ENCODE data around the gene CTSC. TPM values are rescaled to one million over a fixed set of nuclear protein-coding genes. Genes with fewer than 3 reads are reported as not detected.
A peak's percentile ranks its signal among the peaks of the same experiment; 100 is the strongest.

The CTSC gene
- total RNA-seq: 100 to 1,000 TPM; 287 to 292 TPM

GRCh38 chr11:88337181-88337986 lies at the start of gene CTSC:
TSS of gene CTSC (minus strand) at chr11:88337736. CDS start at chr11:88337672, 64 bp downstream.
- CTCF ChIA-PET: interaction anchor here (0.7 to 4.7 kb wide), 12 partner anchors 8 to 208 kb away, joined by 3 to 44 read pairs (median 4); no protein-coding TSS in a partner anchor
- no peaks in the 10 kb centered on the region for H3K27me3 Mint-ChIP-seq
- H3K4me1 Mint-ChIP-seq: peaks cover 58% of the 10 kb centered on the region
- H3K27ac Mint-ChIP-seq: peak within 1 kb of the TSS; percentile 95
- H3K4me3 Mint-ChIP-seq: peak within 1 kb of the TSS; percentile 93
- DNase-seq (peak; percentile 98), ATAC-seq (peak; percentile 89)
- no peaks in the 10 kb centered on the region for H3K9me3 Mint-ChIP-seq (ENCODE audit: low read depth)
- H3K36me3 Mint-ChIP-seq: peaks cover 43% of the 10 kb centered on the region

GRCh38 chr11:88384669-88385005 lies 47.1 kb upstream of the CTSC start:
- no peak for DNase-seq
- no peak overlapping the region for H3K27ac Mint-ChIP-seq
- no peak overlapping the region for H3K4me3 Mint-ChIP-seq
- CTCF ChIA-PET: no interaction called here
- peaks cover 9% of the 10 kb centered on the region for H3K36me3 Mint-ChIP-seq
- no peaks in the 10 kb centered on the region for H3K27me3 Mint-ChIP-seq
- H3K4me1 Mint-ChIP-seq: peaks cover 17% of the 10 kb centered on the region
- H3K9me3 Mint-ChIP-seq (ENCODE audit: low read depth): no peaks in the 10 kb centered on the region
- ATAC-seq: no peak

- Mint-ChIP-seq H3K27me3 (no peaks in the 10 kb centered on the region), H3K36me3 (peaks cover 9% of the 10 kb centered on the region), H3K4me3 (no peak overlapping the region), H3K9me3 (ENCODE audit: low read depth) (no peaks in the 10 kb centered on the region), H3K4me1 (peaks cover 17% of the 10 kb centered on the region), H3K27ac (no peak overlapping the region)
- ATAC-seq: no peak
- DNase-seq: no peak
- CTCF ChIA-PET: no interaction called here
Observed at GRCh38 chr11:88384004-88384668, 46.6 kb upstream of the CTSC start.

- Mint-ChIP-seq H3K27me3 (no peaks in the 10 kb centered on the region), H3K4me3 (no peak overlapping the region), H3K4me1 (peaks cover 17% of the 10 kb centered on the region), H3K27ac (no peak overlapping the region), H3K36me3 (peaks cover 8% of the 10 kb centered on the region), H3K9me3 (ENCODE audit: low read depth) (no peaks in the 10 kb centered on the region)
- CTCF ChIA-PET: no interaction called here
- no peak for DNase-seq
- ATAC-seq: no peak
Observed at GRCh38 chr11:88383447-88383846, 45.9 kb upstream of the CTSC start.

GRCh38 chr11:88379130-88379529 lies 41.6 kb upstream of the CTSC start:
- CTCF ChIA-PET: interaction anchor here (0.9 to 1.3 kb wide), 2 partner anchors 20 to 106 kb away, joined by 3 read pairs; no protein-coding TSS in a partner anchor
- no peak overlapping the region for H3K4me3 Mint-ChIP-seq
- no peak for ATAC-seq
- peaks cover 18% of the 10 kb centered on the region for H3K36me3 Mint-ChIP-seq
- peaks cover 21% of the 10 kb centered on the region for H3K4me1 Mint-ChIP-seq
- H3K27ac Mint-ChIP-seq: no peak overlapping the region
- DNase-seq: no peak
- no peaks in the 10 kb centered on the region for H3K27me3 Mint-ChIP-seq
- no peaks in the 10 kb centered on the region for H3K9me3 Mint-ChIP-seq (ENCODE audit: low read depth)

- DNase-seq: no peak
- no peak overlapping the region for H3K4me3 Mint-ChIP-seq
- H3K9me3 Mint-ChIP-seq (ENCODE audit: low read depth): no peaks in the 10 kb centered on the region
- H3K27ac Mint-ChIP-seq: no peak overlapping the region
- ATAC-seq: no peak
- H3K4me1 Mint-ChIP-seq: peaks cover 18% of the 10 kb centered on the region
- CTCF ChIA-PET: interaction anchor here (0.9 to 1.3 kb wide), 2 partner anchors 19 to 107 kb away, joined by 3 read pairs; no protein-coding TSS in a partner anchor
- H3K36me3 Mint-ChIP-seq: peaks cover 20% of the 10 kb centered on the region
- H3K27me3 Mint-ChIP-seq: no peaks in the 10 kb centered on the region
Observed at GRCh38 chr11:88378422-88379066, 41.0 kb upstream of the CTSC start.

- Mint-ChIP-seq H3K27me3 (no peaks in the 10 kb centered on the region), H3K9me3 (ENCODE audit: low read depth) (no peaks in the 10 kb centered on the region), H3K36me3 (peaks cover 27% of the 10 kb centered on the region), H3K4me1 (peaks cover 15% of the 10 kb centered on the region), H3K4me3 (no peak overlapping the region), H3K27ac (no peak overlapping the region)
- CTCF ChIA-PET: interaction anchor here (1.4 to 1.6 kb wide), 3 partner anchors 12 to 163 kb away, joined by 3 to 6 read pairs (median 3); no protein-coding TSS in a partner anchor
- DNase-seq (no peak), ATAC-seq (no peak)
Observed at GRCh38 chr11:88377646-88378045, 40.1 kb upstream of the CTSC start.

- no peak overlapping the region for H3K27ac Mint-ChIP-seq
- peaks cover 15% of the 10 kb centered on the region for H3K4me1 Mint-ChIP-seq
- CTCF ChIA-PET: interaction anchor here (1.4 to 1.6 kb wide), 3 partner anchors 11 to 164 kb away, joined by 3 to 6 read pairs (median 3); no protein-coding TSS in a partner anchor
- no peak for DNase-seq
- H3K9me3 Mint-ChIP-seq (ENCODE audit: low read depth): no peaks in the 10 kb centered on the region
- no peak overlapping the region for H3K4me3 Mint-ChIP-seq
- no peaks in the 10 kb centered on the region for H3K27me3 Mint-ChIP-seq
- peaks cover 27% of the 10 kb centered on the region for H3K36me3 Mint-ChIP-seq
- ATAC-seq: no peak
Observed at GRCh38 chr11:88377144-88377543, 39.6 kb upstream of the CTSC start.

GRCh38 chr11:88375927-88376470 lies 38.5 kb upstream of the CTSC start:
- Mint-ChIP-seq H3K36me3 (peaks cover 25% of the 10 kb centered on the region), H3K4me3 (no peak overlapping the region), H3K9me3 (ENCODE audit: low read depth) (no peaks in the 10 kb centered on the region), H3K4me1 (peaks cover 16% of the 10 kb centered on the region), H3K27ac (peak overlapping the region; percentile 50), H3K27me3 (no peaks in the 10 kb centered on the region)
- ATAC-seq (peak; percentile 61), DNase-seq (no peak)
- CTCF ChIA-PET: interaction anchor here (1.0 to 1.6 kb wide), 4 partner anchors 19 to 165 kb away, joined by 3 to 6 read pairs (median 4); no protein-coding TSS in a partner anchor

GRCh38 chr11:88370782-88371181 lies 33.2 kb upstream of the CTSC start:
- Mint-ChIP-seq H3K4me3 (no peak overlapping the region), H3K4me1 (peaks cover 14% of the 10 kb centered on the region), H3K36me3 (peaks cover 25% of the 10 kb centered on the region), H3K9me3 (ENCODE audit: low read depth) (no peaks in the 10 kb centered on the region), H3K27ac (peak overlapping the region; percentile 30), H3K27me3 (no peaks in the 10 kb centered on the region)
- ATAC-seq (no peak), DNase-seq (no peak)
- CTCF ChIA-PET: no interaction called here

GRCh38 chr11:88367310-88367709 lies 29.8 kb upstream of the CTSC start:
- CTCF ChIA-PET: no interaction called here
- Mint-ChIP-seq H3K36me3 (peaks cover 7% of the 10 kb centered on the region), H3K9me3 (ENCODE audit: low read depth) (no peaks in the 10 kb centered on the region), H3K4me3 (no peak overlapping the region), H3K4me1 (peaks cover 28% of the 10 kb centered on the region), H3K27me3 (no peaks in the 10 kb centered on the region), H3K27ac (no peak overlapping the region)
- no peak for DNase-seq
- no peak for ATAC-seq

GRCh38 chr11:88363648-88364065 lies 26.1 kb upstream of the CTSC start:
- Mint-ChIP-seq H3K4me3 (no peak overlapping the region), H3K36me3 (peaks cover 12% of the 10 kb centered on the region), H3K9me3 (ENCODE audit: low read depth) (no peaks in the 10 kb centered on the region), H3K4me1 (peaks cover 41% of the 10 kb centered on the region), H3K27me3 (no peaks in the 10 kb centered on the region), H3K27ac (peak overlapping the region; percentile 25)
- peak; percentile 45 for ATAC-seq
- no peak for DNase-seq
- CTCF ChIA-PET: no interaction called here

GRCh38 chr11:88363004-88363403 lies 25.5 kb upstream of the CTSC start:
- no peaks in the 10 kb centered on the region for H3K9me3 Mint-ChIP-seq (ENCODE audit: low read depth)
- H3K27me3 Mint-ChIP-seq: no peaks in the 10 kb centered on the region
- H3K27ac Mint-ChIP-seq: no peak overlapping the region
- H3K36me3 Mint-ChIP-seq: peaks cover 12% of the 10 kb centered on the region
- no peak overlapping the region for H3K4me3 Mint-ChIP-seq
- CTCF ChIA-PET: no interaction called here
- no peak for ATAC-seq
- DNase-seq: no peak
- H3K4me1 Mint-ChIP-seq: peaks cover 47% of the 10 kb centered on the region

All from activated CD8-positive, alpha-beta memory T cell treated with anti-CD3 and anti-CD28 coated beads, Interleukin-2, amount 10 ng/mL, durations not matched to agents 7 days and 5 days (primary cell).